H1 (cell line): ENCODE measurements around the gene ZNF775. TPM values are rescaled to one million over a fixed set of nuclear protein-coding genes. Genes with fewer than 3 reads are reported as not detected.

Source experiments
- BACH1 ChIP-seq: IDR thresholded peaks from 2 replicates; pipeline ENCODE4 v1.6.1; 2012; ENCODE audit warnings: low read length, improper control_type of control experiment
- polyA plus RNA-seq, 7 experiments: library from polyadenylated mRNA; depleted of rRNA in 3 of 7; stranded (reverse) in 5 of 7; unstranded in 2 of 7; fragments of >200 nt in 5 of 7; fragments of 200-250 nt in 2 of 7; gene quantifications; 1 replicate in 5 of 7; 2 replicates in 1 of 7; 4 replicates in 1 of 7; pipeline versions ENCODE4 v1.2.1 to v1.2.3, GENCODE V29; 2011 to 2013; ENCODE audit warnings: missing spikeins in 2 of 7, mixed read lengths in 2 of 7
- total RNA-seq: library from RNA; stranded (reverse); fragmentation: NEBNext Ultra II Directional; extraction: Animal tissue kit (Norgen Biotek cat#: 25700); gene quantifications from 2 replicates; pipeline ENCODE4 v1.2.1, GENCODE V29; 2021
- TF ChIP-seq, protein P1 (sequence below): IDR thresholded peaks from 2 replicates; pipeline ENCODE4 v1.6.1; 2012; ENCODE audit warnings: inconsistent platforms
- TF ChIP-seq, protein P2 (sequence below): IDR thresholded peaks from 2 replicates; pipeline ENCODE4 v1.6.1; 2012; ENCODE audit warnings: inconsistent platforms

Gene ZNF775
- total and polyA plus RNA-seq, 2 of the 8 experiments (the other 6 are each of a cell fraction or from before 2014, with no cell fraction given), result 13.6 to 21.5 TPM

DNA sequence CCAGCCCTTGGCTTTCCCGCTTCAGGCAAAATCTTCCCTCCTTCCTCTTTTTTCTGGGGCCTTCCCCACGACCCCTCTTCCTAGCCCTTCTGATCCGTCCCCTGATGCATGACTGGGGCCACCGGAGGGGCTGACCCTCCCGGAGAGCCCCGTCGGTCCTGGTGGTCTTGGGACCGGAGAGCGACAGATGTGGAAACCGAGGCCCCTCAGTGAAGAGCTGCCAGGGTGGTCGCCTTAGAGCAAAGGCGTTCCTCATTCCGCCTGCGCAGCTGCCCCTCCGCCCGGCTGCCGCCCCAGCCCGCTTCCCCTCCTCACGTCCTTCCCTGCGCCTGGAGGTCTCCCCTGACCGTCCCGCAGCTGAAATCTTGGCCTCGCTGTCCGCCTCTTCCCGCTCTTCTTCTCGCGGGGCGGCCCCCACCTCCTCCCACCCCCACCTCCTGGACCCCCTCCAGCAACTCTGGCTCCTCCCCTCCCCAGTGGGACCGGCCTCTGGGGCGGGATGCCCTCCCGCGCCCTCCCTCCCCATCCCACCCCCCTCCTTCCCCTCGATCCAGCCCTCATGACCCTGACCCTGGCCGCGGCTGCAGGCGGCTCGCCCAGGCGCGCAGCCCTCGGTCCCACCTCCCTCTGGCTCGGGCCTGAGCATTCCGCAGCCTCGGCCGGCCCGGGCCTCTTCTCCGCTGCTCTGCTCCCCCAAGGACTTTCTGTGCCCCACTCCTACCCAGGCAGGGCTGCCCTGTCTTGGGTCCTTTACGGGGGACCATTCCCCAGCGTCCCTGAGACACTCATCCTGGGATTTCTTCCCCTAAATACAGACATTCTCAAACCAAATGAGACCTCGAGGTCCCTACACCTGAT is 37.6 kb upstream of the ZNF775 start, which contains the start of gene RARRES2 (continued):
- TF ChIP-seq, protein P1, sequence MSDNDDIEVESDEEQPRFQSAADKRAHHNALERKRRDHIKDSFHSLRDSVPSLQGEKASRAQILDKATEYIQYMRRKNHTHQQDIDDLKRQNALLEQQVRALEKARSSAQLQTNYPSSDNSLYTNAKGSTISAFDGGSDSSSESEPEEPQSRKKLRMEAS, result 0 out of 2 replicates have a peak, but pooled peaks have one; percentile 9
- TF ChIP-seq, protein P2, sequence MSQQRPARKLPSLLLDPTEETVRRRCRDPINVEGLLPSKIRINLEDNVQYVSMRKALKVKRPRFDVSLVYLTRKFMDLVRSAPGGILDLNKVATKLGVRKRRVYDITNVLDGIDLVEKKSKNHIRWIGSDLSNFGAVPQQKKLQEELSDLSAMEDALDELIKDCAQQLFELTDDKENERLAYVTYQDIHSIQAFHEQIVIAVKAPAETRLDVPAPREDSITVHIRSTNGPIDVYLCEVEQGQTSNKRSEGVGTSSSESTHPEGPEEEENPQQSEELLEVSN, result peak; percentile 28
- no peak for TF ChIP-seq BACH1
